Heart left ventricle (tissue), 16 donors: ENCODE data around the gene KLHL26. TPM values are rescaled to one million over a fixed set of nuclear protein-coding genes. Genes with fewer than 3 reads are reported as not detected.
A peak's percentile ranks its signal among the peaks of the same experiment; 100 is the strongest.

ENCODE experiments used
- ATAC-seq, 4 donors: fragments of 200-7000 bp; cut with Tn5 transposase; one replicate each; pipeline ENCODE4 v1.9.1; 2020 to 2022; ENCODE audit warnings: moderate library complexity in 4 of 4, mild to moderate bottlenecking in 3 of 4, moderate number of reproducible peaks in 1 of 4
- DNase-seq, 5 donors: peaks; one replicate each; pipeline ENCODE4 v3.0.0-alpha.2; 2020
- H3K27ac ChIP-seq, 12 donors: fragments of 200-600 bp; sonication (generic) in 4 of 12; one replicate each; pipeline versions ENCODE4 v1.5.0 to v1.8.0; 2016 to 2022; ENCODE audit warnings: mild to moderate bottlenecking in 2 of 12
- H3K27me3 ChIP-seq, 9 donors: fragments of 200-600 bp; sonication (generic) in 2 of 9; one replicate each; pipeline versions ENCODE4 v1.5.1 to v1.8.0; 2016 to 2022; ENCODE audit warnings: mild to moderate bottlenecking in 3 of 9
- H3K36me3 ChIP-seq, 9 donors: fragments of 200-600 bp; sonication (generic) in 2 of 9; one replicate each; pipeline versions ENCODE4 v1.5.0 to v1.8.0; 2018 to 2022; ENCODE audit warnings: mild to moderate bottlenecking in 2 of 9
- H3K4me1 ChIP-seq, 12 donors: fragments of 200-600 bp; sonication (generic) in 4 of 12; one replicate each; pipeline versions ENCODE4 v1.5.0 to v1.8.0; 2016 to 2022; ENCODE audit warnings: mild to moderate bottlenecking in 3 of 12
- H3K4me3 ChIP-seq, 12 donors: fragments of 200-600 bp; sonication (generic) in 4 of 12; one replicate each; pipeline versions ENCODE4 v1.5.0 to v1.8.0; 2017 to 2022; ENCODE audit warnings: mild to moderate bottlenecking in 9 of 12, moderate library complexity in 4 of 12
- H3K9me3 ChIP-seq, 12 donors: fragments of 200-600 bp; sonication (generic) in 4 of 12; one replicate each; pipeline versions ENCODE4 v1.5.0 to v1.8.0; 2016 to 2022; ENCODE audit warnings: mild to moderate bottlenecking in 1 of 12
- CTCF ChIP-seq, 12 donors: fragments of 200-600 bp; sonication (generic) in 4 of 12; IDR thresholded peaks; one replicate each; pipeline versions ENCODE4 v1.5.0 to v1.8.0; 2018 to 2022; ENCODE audit warnings: antibody characterized with exemption in 12 of 12, mild to moderate bottlenecking in 5 of 12
- POLR2A ChIP-seq, 2 donors: fragments of 450-650 bp; IDR thresholded peaks; one replicate each; pipeline ENCODE4 v1.6.1; 2017; ENCODE audit warnings: antibody characterized with exemption in 2 of 2, mild to moderate bottlenecking in 2 of 2, moderate library complexity in 2 of 2
- WGBS, 4 donors: extraction: QIAGEN DNeasy Blood & Tissue Kit in 2 of 4; methylation state at CpG; one replicate each; pipeline versions ENCODE4 v1.1.5 to v1.1.7; 2013 to 2018; 5-methylcytosine and 5-hydroxymethylcytosine counted together
- intact Hi-C, 10 donors: fragments of 100-400 bp; cut with DNase I; formaldehyde crosslinking; loops; one replicate each; pipeline versions ENCODE4 v1.11.1 to v1.14.2; 2022
- polyA plus RNA-seq, 2 donors: library from polyadenylated mRNA; stranded (reverse); fragments of 200-250 nt; gene quantifications; one replicate each; pipeline ENCODE4 v1.2.3, GENCODE V29; 2013
- total RNA-seq, 9 donors: library from RNA; depleted of rRNA in 2 of 9; stranded (reverse); fragments of >200 nt in 2 of 9; fragmentation: NEBNext Ultra II Directional in 3 of 9; extraction: Animal tissue kit (Norgen Biotek cat#: 25700) in 3 of 9; gene quantifications; one replicate each; pipeline versions ENCODE4 v1.1.0 to v1.2.4, GENCODE V29; 2016 to 2023
- donor health status: ischemic (EF 13 %, LVEDD 7.1; RV severe dilation, severe dysfunction).
- donor health status: healthy with polysubstance abuse.
- donor health status: DM: no; HTN: yes; CAD: no.
- donor health status: DM: no; HTN: no; CAD: no.
- donor health status: ischemic (EF 25% LVEDD 6.9; RV normal size, moderate dysfunction).
- donor health status: ischemic (EF 25% LVEDD 5.7; RV mildly dilated, moderate dysfunction).
- donor health status: healthy.
- donor health status: DM: yes; HTN: yes; CAD: no.
- donor health status: ischemic (EF 35%, LVEDD 5.7; RV mildly dilated, moderate dysfunction).
- donor health status: nonischemic (EF 11% LVEDD 7.7; RV severe dilation, severe dysfunction).
- donor health status: DM: yes; HTN: yes; CAD: no.
- donor health status: PGD.
- donor health status: ischemic (EF 29% LVEDD 5.4; RV normal size, mild dysfunction).
- donor health status: nonischemic (EF 23%, LVEDD 6.1; RV moderate dilation, normal function).

Gene KLHL26
- total and polyA plus RNA-seq, 11 donors: 2.8 to 11.4 (median 5.8) TPM

- H3K27me3 ChIP-seq: no peaks in the 10 kb centered on the region
- no peaks in the 10 kb centered on the region for H3K9me3 ChIP-seq
- no peaks in the 10 kb centered on the region for H3K36me3 ChIP-seq
- peaks cover 0 to 36% (median 17%) of the 10 kb centered on the region in 12 donors for H3K4me1 ChIP-seq
- no peak for TF ChIP-seq POLR2A (IDR thresholded peaks at IDR 0.05)
- no peak for TF ChIP-seq CTCF (IDR thresholded peaks at IDR 0.05)
- ATAC-seq (peak in 2 of 4 donors; percentile 63 to 71), DNase-seq (no peak)
- H3K27ac ChIP-seq: peak overlapping the region in 8 of 12 donors; percentile 28 to 82 (median 52)
- WGBS, 4 donors: 63 to 68% (median 65%) methylated on average over 15 of the region's 15 CpGs
- intact Hi-C loops: no loop called here
- H3K4me3 ChIP-seq: peak overlapping the region in 8 of 12 donors; percentile 3 to 44 (median 30)
Measured at GRCh38 chr19:18644196-18645034, 7.6 kb downstream of the KLHL26 start.

- no peak for TF ChIP-seq CTCF (IDR thresholded peaks at IDR 0.05)
- 68 to 88% (median 82%) methylated on average over 12 to 13 of the region's 13 CpGs for WGBS, 4 donors
- intact Hi-C loops: no loop called here
- H3K36me3 ChIP-seq: no peaks in the 10 kb centered on the region
- ATAC-seq (peak in 2 of 4 donors; percentile 6 to 11), DNase-seq (no peak)
- no peaks in the 10 kb centered on the region for H3K9me3 ChIP-seq
- H3K27ac ChIP-seq: peak overlapping the region in 7 of 12 donors; percentile 28 to 82 (median 56)
- H3K27me3 ChIP-seq: no peaks in the 10 kb centered on the region
- peaks cover 0 to 42% (median 21%) of the 10 kb centered on the region in 12 donors for H3K4me1 ChIP-seq
- peak overlapping the region in 8 of 12 donors; percentile 3 to 44 (median 30) for H3K4me3 ChIP-seq
Measured at GRCh38 chr19:18645035-18645511, 8.2 kb downstream of the KLHL26 start.

- DNase-seq: no peak
- WGBS, 4 donors: 91 to 93% (median 93%) methylated on average over 28 to 34 of the region's 34 CpGs
- H3K36me3 ChIP-seq: no peaks in the 10 kb centered on the region
- no peak for ATAC-seq
- TF ChIP-seq CTCF (IDR thresholded peaks at IDR 0.05) (no peak), POLR2A (IDR thresholded peaks at IDR 0.05) (no peak)
- peaks cover 3 to 59% (median 37%) of the 10 kb centered on the region in 12 donors for H3K4me1 ChIP-seq
- H3K27ac ChIP-seq: no peak overlapping the region
- no peak overlapping the region for H3K4me3 ChIP-seq
- H3K27me3 ChIP-seq: no peaks in the 10 kb centered on the region
- intact Hi-C loops: no loop called here
- H3K9me3 ChIP-seq: no peaks in the 10 kb centered on the region
Measured at GRCh38 chr19:18646535-18647370, 9.9 kb downstream of the KLHL26 start.

DNA sequence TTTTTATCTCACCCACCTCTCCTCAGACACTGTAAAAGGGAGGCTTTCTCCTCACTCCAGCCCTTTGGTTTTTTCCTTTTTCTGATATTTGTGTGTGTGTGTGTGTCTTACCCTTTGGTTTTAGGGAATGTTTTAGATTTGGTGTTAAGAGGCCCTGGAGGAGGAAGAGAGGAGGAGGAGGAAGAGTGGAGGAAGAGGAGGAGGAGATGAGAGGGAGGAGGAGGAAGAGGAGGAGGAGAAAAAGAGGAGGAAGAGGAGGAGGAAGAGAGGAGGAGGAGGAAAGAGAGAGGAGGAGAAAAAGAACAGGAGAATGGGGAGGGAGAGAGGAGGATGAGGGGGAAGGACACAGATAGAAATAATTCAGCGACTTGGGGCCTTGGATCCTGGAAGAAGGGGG, 10.5 kb downstream of the KLHL26 start:
- no peak for ATAC-seq
- 68 to 91% (median 85%) methylated on average over 1 of the region's 1 CpG for WGBS, 4 donors
- no peak overlapping the region for H3K27ac ChIP-seq

More for the DNA sequence above, 10.5 kb downstream of the KLHL26 start:
- Histone ChIP-seq H3K27me3 (no peaks in the 10 kb centered on the region), H3K36me3 (no peaks in the 10 kb centered on the region), H3K4me3 (no peak overlapping the region), H3K4me1 (peaks cover 3 to 62% (median 39%) of the 10 kb centered on the region in 12 donors), H3K9me3 (no peaks in the 10 kb centered on the region)
- TF ChIP-seq POLR2A (IDR thresholded peaks at IDR 0.05) (no peak), CTCF (IDR thresholded peaks at IDR 0.05) (no peak)
- intact Hi-C loops: no loop called here
- DNase-seq: no peak
